HL-60/S4 treated with phorbol 12-myristate 13-acetate at 8.2 ng/mL for 4 days and 3 days (cell line): ENCODE measurements around the gene TMEM167A.

Source experiments
- in situ Hi-C: fragments of 300-500 bp; cut with MboI; formaldehyde crosslinking; loops from 2 replicates; pipeline ENCODE4 v1.15.0; 2022; ENCODE audit warnings: low sequenced_read_pairs

Gene TMEM167A

GRCh38 chr5:83036991-83037575 lies 40.1 kb downstream of the TMEM167A start:
- in situ Hi-C loops: no loop called here

- in situ Hi-C loops: no loop called here
Measured at GRCh38 chr5:83035373-83036100, 41.7 kb downstream of the TMEM167A start.

GRCh38 chr5:83034528-83035207 lies 42.5 kb downstream of the TMEM167A start:
- in situ Hi-C loops: no loop called here

DNA sequence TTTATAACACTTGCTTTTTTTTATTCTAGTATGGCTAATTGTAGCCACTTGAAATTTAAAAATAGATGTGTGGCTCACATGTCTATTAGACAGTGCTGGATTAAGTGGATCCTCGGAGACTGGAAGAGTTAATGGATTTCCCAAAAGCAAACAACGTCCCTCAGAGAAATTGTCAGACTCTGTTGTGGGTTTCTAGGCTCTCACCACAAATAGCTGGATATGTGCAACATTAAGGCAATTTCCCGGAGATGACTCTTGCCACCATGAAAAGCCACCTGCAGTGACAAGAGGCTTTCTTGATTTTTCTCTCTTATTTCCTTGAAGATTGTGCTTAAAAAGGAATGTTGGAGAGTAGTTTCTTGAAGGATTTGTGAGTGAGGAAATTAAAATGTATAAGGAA lies 43.2 kb downstream of the TMEM167A start:
- in situ Hi-C loops: no loop called here

DNA sequence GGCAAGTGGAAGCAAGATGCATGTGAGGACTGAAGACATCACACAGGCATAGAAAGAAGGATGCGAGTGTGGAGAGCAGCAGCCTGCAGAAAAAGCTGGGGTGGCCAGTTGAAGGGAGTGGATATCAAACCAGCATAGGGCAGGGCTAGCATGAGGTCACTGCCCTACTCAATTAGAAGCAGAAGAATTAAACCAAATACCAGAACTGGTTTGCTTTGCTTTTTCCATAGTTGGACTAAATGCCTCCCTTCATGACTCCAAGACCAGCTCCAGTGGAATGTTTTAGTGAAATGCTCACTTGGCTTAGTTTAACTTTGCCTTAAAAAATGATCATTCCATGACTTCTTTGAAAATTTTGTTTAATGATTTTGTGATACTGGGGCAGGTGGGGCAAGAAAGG lies 45.8 kb downstream of the TMEM167A start:
- in situ Hi-C loops: no loop called here

- in situ Hi-C loops: no loop called here
Measured at GRCh38 chr5:83029912-83030311, 47.3 kb downstream of the TMEM167A start.

- in situ Hi-C loops: no loop called here
Measured at GRCh38 chr5:83026930-83027687, 50.1 kb downstream of the TMEM167A start.

GRCh38 chr5:83026516-83026915 lies 50.7 kb downstream of the TMEM167A start:
- in situ Hi-C loops: no loop called here

DNA sequence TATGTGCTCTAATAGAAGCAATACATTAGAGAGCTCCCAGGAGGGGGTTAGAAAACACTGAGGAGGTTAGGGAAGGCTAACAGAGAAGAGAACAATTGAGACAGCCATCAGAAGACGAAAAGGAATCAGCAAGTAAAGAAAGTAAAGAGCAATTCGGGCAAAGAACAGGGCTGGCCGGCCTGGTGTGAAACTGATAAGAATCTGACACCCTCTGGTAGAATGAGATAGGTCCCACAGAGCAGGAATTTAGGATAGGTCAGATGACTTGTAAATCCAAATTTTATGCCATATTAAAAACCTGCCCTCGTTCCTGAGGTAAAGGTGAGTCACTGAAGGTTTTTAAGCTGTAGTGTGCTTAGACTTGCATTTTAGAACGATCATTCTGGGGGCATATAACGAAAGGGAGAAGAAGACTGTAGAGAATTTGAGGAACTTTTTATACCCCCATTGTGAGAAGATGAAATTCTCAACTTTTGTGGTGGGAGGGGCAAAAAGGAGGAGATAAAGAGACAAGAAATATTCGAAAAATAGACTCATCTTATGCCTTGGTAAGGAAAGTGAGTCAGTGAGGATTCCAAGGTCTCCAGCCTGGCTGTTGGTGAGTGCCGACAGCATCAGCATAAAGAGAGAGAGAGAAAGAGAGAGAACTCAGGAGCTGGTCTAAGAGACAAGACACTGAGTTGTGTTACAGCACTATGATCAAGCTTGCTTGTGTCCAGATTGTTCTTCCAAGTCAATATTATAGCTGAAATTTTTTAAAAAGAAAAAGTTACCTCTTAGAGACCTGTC lies 51.3 kb downstream of the TMEM167A start:
- in situ Hi-C loops: no loop called here

- in situ Hi-C loops: no loop called here
Measured at GRCh38 chr5:83022334-83022733, 54.9 kb downstream of the TMEM167A start.

DNA sequence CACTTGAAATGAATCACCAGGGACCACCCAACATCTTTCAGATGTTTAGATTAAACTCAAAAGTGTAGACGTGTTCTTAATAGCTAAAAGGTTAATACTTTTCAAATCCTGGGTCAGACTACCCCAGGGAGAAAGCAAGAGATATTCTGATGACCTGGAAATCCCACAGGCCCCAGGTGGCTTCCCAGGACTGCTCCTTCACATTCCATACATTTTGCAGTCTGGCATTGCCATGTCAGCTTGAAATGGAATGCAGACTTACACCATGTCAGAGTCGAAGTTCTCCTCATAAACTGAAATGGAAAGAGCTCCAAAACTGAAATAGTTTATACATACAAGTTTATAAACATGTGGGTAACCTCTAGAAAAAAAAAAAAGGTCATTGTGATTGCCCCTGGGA lies 61.5 kb downstream of the TMEM167A start:
- in situ Hi-C loops: no loop called here

DNA sequence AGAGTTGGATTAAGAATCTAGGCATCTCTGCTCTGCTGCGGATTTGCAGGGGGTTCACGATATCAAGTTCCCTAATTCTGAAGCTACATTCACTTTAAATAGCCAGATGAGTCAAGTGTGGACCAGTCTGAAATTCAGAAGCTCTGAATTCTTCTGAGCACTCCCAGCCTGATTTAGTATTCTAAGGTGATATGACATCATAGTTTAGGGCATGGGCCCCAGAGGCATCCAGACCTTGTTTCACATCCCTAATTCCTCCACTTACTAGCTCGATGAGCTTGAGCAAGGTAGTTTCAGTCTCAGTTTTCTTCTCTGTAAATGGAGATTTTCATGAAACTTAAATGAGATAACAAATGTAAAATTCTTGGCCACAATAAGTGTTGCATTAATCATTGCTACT lies 65.2 kb downstream of the TMEM167A start:
- in situ Hi-C loops: no loop called here

DNA sequence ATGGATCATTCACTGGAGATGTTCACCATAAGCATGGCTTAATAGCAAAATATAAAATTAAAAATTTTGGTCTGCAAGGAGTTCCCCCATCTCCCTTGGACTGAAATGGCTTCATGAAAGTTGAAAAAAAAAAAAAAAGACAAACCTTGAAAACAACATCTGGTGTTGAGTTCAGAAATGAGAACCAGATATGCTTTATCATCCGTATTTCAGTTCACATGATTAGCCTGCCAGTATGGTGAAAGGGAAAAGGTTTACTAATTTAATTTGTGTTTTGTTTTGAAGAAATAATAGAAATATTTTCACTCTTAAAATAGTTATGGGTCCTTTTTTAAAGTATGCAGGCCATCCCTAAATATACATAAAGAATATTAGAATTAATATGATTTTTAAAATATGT lies 67.8 kb downstream of the TMEM167A start:
- in situ Hi-C loops: no loop called here

DNA sequence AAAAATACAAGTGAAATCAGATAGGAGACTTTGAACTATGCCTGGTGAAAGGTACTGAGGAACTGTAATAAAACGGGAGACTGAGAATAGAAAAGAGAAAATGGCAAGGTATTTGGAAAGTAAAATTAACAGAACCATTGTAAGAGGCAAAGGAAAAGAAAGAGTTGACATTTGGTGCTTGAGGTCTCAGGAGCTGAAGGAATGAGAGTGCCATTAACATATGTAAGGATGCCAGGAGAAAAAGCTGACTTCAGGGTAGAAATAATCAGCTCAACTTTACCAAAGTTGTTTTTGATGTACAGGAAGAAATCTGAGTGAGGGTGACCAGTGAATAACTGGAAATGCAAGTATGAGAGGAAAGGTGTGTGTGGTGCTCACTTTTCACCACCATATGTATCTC lies 69.4 kb downstream of the TMEM167A start:
- in situ Hi-C loops: no loop called here

DNA sequence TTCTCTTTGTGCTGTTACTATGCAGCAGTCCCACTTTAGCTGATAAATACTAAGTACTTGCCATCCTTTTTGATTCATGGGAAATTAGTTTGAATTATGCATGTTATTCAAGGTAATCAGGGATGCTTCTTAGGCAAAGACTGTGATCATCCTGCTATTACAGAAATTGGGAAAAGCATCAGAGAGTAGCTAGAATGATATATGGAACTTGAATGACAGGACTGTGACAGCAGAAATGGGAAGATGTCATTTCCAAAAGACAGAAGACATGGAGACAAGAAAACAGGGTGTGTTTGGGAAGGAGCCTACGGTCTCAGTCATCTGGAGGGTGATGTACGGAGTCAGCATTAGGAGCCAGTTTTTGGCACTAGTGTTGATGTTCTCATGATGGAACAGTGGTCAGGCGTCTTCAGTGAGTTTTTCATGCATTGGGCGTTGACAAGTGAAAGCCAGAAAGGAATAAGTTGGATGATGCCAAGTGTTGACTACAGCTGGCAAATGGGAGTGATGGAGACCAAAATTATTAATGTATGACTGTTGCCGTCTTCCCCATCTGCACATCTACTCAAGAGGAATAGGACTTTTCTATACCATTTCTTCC lies 70.4 kb downstream of the TMEM167A start:
- in situ Hi-C loops: no loop called here

DNA sequence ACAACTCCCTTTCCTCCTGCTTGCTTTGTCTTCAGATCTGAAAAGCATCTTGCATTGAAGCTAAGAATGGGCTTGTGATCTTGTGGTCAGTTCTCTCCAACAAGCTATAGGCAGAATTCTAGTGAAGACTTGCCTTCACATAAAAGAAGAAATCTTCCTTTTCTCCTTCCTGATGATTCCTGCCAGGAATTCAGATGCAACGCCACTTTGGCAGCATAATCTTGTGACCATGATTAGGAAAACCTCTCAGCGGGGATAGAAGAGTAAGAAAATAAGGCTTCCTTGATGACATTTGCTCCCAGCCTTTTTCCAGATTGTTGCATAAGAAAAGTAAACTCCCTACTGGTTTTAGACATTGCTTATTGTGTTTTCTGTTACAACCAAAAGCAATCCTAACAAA lies 73.4 kb downstream of the TMEM167A start:
- in situ Hi-C loops: no loop called here
